Measurements from ENCODE around the gene ATP8A1.
A peak's percentile ranks its signal among the peaks of the same experiment; 100 is the strongest.

The ATP8A1 gene

DNA sequence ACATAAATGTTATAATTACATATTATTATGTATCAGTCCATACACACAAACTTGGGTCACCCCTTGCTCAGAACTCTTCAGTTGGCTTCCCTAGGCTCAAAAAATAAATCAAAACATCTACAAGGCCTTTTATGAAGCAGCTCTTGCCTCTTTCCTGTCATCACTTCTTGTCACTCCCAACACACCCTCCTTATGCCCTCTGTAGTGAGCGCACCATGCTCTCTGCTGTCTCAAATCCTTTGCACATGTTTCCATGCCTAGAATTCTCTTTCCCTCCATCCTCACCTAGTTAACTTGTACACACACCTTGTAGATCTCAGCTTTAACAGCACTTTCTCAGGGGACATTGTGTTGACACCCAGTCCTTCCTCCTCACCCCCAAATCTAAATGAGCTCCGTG, 53.0 kb downstream of the ATP8A1 start:
- Mint-ChIP-seq H3K36me3 (peaks cover 15 to 20% of the 10 kb centered on the region in 2 donors), H3K9me3 (no peaks in the 10 kb centered on the region), H3K27ac (no peak overlapping the region), H3K27me3 (no peaks in the 10 kb centered on the region), H3K4me1 (peaks cover 12 to 19% of the 10 kb centered on the region in 2 donors), H3K4me3 (no peak overlapping the region)
- DNase-seq (no peak), ATAC-seq (replicated peaks) (no peak)

DNA sequence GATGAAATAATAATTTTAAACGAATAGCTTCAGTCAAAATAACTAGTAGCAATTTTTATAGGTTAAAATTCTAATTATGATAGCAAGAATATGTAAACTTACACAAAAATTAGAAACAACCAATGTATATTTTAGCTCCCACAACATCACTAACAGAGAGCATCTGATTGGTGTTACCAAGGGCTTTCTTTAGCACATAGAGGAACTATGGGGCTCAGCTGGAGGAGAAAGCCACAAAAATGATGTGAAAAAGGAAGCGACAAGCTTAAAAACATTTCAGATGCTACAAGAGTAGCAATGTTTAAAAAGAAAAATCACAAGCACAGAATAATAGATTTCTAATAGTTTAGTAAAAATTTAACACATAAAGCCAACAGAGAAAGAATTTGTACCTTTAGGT, 56.3 kb downstream of the ATP8A1 start:
- peak; percentile 71 to 76 for ATAC-seq (replicated peaks)
- Mint-ChIP-seq H3K27me3 (no peaks in the 10 kb centered on the region), H3K4me3 (no peak overlapping the region), H3K27ac (no peak overlapping the region), H3K4me1 (peaks cover 9 to 16% of the 10 kb centered on the region in 2 donors), H3K9me3 (no peaks in the 10 kb centered on the region), H3K36me3 (peaks cover 11 to 14% of the 10 kb centered on the region in 2 donors)
- no peak for DNase-seq

DNA sequence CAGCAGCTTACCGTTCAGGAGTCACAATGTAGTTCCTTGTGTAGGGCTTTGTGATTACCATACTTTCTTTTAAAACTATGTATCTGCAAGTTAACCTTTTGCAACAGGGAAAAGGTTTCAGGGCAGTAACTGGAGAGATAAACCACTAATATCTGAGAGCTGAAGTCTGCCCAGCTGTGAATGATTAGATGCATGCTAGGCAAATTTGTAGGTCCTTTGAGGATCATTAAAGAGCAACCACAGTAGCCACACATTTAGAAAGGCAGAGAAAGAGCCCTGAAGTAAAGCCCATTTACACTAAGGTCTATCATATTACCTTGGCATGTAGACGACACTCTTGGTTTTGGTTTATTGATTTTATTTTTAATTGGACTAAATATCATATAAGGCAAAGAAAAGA, 60.0 kb downstream of the ATP8A1 start:
- peaks cover 0 to 4% of the 10 kb centered on the region in 2 donors for H3K36me3 Mint-ChIP-seq
- H3K27ac Mint-ChIP-seq: no peak overlapping the region
- no peak overlapping the region for H3K4me3 Mint-ChIP-seq
- H3K27me3 Mint-ChIP-seq: no peaks in the 10 kb centered on the region
- ATAC-seq (replicated peaks) (peak in 1 of 2 donors; percentile 43), DNase-seq (no peak)
- peaks cover 2 to 8% of the 10 kb centered on the region in 2 donors for H3K4me1 Mint-ChIP-seq
- H3K9me3 Mint-ChIP-seq: no peaks in the 10 kb centered on the region

DNA sequence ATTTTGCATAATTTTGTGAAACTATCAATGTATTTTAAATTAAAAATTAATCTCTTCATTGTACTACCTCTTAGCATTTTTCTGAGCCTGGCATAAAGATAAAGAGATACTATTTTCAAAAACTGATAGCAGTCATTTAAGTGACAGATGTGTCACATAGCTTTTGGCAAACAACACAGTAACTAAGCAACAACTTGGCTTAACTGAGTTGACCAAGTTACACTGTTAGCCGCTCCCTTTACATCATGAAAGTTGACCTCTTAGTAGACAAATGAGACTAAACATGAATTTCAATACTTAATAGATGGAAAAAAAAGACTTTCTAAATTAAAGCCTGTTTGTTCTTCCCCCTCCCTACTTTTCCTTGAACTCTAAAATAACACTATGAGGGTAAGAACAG, 62.0 kb downstream of the ATP8A1 start:
- H3K4me3 Mint-ChIP-seq: no peak overlapping the region
- H3K27ac Mint-ChIP-seq: no peak overlapping the region
- no peaks in the 10 kb centered on the region for H3K9me3 Mint-ChIP-seq
- H3K36me3 Mint-ChIP-seq: peaks cover 3 to 6% of the 10 kb centered on the region in 2 donors
- no peak for ATAC-seq (replicated peaks)
- DNase-seq: no peak
- no peaks in the 10 kb centered on the region for H3K27me3 Mint-ChIP-seq
- no peaks in the 10 kb centered on the region for H3K4me1 Mint-ChIP-seq

DNA sequence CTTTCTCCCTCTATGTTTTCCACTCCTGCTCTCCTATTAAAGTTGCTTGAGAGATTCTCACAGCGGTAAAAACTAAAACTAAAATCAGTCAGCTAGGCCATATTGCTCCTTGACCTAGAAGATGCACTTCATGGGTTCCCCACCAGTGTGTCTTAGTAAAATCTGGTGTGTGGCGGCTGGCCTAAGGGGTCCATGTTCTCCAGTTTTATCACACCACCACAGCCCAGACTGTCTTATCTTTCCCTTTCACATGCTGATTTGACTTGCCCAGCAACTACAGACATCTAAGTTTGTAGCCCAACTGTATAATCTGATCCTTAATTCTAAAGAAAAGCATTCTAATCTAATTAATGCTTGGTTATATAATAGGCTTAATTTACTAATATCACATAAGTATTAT, 68.0 kb downstream of the ATP8A1 start:
- no peaks in the 10 kb centered on the region for H3K4me1 Mint-ChIP-seq
- no peak overlapping the region for H3K4me3 Mint-ChIP-seq
- H3K27me3 Mint-ChIP-seq: no peaks in the 10 kb centered on the region
- DNase-seq (no peak), ATAC-seq (replicated peaks) (no peak)
- no peak overlapping the region for H3K27ac Mint-ChIP-seq
- H3K36me3 Mint-ChIP-seq: peaks cover 18 to 19% of the 10 kb centered on the region in 2 donors
- H3K9me3 Mint-ChIP-seq: no peaks in the 10 kb centered on the region

DNA sequence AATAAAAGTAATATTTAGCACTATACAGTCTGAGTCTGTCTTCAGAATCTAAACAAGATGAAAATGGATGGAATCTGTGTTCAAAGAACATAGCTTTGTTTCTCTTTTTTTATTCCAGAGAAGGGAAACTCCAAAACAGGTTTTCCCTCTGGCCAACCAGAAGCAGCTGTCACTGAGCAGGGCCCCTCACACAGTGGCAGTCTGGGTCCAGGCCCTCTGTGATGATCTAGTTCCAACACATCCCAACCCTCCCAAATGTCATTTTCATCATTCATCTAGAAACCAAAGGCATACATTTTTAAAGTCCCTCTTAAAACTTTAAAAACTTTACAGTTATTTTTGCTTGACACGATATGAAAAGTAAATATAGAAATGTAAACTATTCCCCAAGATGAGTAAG, 70.1 kb downstream of the ATP8A1 start:
- H3K27ac Mint-ChIP-seq: no peak overlapping the region
- no peaks in the 10 kb centered on the region for H3K27me3 Mint-ChIP-seq
- no peaks in the 10 kb centered on the region for H3K4me1 Mint-ChIP-seq
- no peak for DNase-seq
- peaks cover 21% of the 10 kb centered on the region in 2 donors for H3K36me3 Mint-ChIP-seq
- no peaks in the 10 kb centered on the region for H3K9me3 Mint-ChIP-seq
- no peak overlapping the region for H3K4me3 Mint-ChIP-seq
- no peak for ATAC-seq (replicated peaks)

DNA sequence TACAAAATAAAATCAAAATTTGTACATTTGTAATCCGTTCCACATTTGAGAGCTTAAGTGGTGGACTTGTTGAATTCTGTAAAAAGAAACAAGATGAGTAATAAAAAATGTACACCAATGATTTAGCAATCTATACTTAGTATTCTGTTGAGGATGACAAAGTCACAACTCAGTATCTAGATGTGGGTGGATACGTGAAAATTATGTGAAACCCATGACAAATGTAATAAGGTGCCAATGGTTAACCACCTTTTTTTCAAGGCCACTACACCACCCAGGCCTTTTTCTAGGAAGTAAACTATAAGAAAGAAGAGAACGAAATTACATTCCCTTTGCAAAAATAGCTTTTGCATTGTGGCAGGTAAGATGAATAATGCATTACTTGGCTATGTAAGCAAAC, 77.0 kb downstream of the ATP8A1 start:
- Mint-ChIP-seq H3K4me3 (no peak overlapping the region), H3K27ac (no peak overlapping the region), H3K36me3 (peaks cover 18 to 21% of the 10 kb centered on the region in 2 donors), H3K27me3 (no peaks in the 10 kb centered on the region), H3K4me1 (no peaks in the 10 kb centered on the region), H3K9me3 (no peaks in the 10 kb centered on the region)
- no peak for DNase-seq
- ATAC-seq (replicated peaks): no peak

DNA sequence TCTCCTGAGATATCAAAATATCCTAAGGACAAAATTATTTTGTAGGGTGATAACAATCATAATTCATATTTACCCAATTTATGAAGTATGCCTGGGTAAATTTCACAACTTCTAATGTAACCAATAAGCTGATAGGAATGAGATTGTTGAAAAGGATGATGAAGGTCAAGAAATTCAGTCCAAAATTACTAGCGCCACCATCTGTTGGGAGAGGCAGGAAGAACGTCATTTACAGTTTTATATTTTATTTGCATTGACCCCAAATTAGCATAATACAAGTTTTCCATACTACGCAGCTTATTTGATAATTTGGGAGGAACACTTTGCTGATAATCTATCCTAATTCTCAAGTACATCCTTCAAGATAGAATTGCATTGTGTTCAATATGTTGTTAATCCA, 78.7 kb downstream of the ATP8A1 start:
- H3K36me3 Mint-ChIP-seq: peaks cover 11 to 16% of the 10 kb centered on the region in 2 donors
- no peak for ATAC-seq (replicated peaks)
- H3K4me3 Mint-ChIP-seq: no peak overlapping the region
- H3K27me3 Mint-ChIP-seq: no peaks in the 10 kb centered on the region
- no peak for DNase-seq
- no peaks in the 10 kb centered on the region for H3K4me1 Mint-ChIP-seq
- no peaks in the 10 kb centered on the region for H3K9me3 Mint-ChIP-seq
- H3K27ac Mint-ChIP-seq: no peak overlapping the region

DNA sequence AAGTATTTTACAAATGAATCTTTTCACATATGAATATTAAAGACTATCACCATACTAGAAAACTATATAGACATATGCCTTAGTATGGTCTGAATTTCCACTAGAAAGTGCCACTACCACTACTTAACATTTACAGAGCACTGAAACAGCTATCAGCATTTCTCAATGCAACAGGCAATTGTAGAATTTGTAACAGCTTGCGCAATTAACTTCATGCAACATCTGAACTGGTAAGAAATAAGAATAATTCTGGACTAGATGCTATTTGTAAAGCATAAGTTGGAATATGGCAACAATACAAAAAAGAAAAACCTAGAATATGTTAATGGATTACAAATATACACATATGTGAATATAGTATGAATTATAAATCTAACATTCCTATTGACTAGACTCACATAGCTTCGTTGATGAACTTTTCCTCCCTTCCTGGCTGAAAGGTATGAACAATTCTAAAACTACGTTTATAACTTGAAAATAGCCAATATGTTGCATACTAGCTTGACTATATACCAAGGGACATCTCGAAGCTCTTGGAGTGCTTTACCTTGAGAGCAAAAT, 82.0 kb downstream of the ATP8A1 start:
- ATAC-seq (replicated peaks) (no peak), DNase-seq (no peak)
- no peaks in the 10 kb centered on the region for H3K27me3 Mint-ChIP-seq
- no peak overlapping the region for H3K27ac Mint-ChIP-seq
- no peaks in the 10 kb centered on the region for H3K4me1 Mint-ChIP-seq
- H3K36me3 Mint-ChIP-seq: peaks cover 8 to 11% of the 10 kb centered on the region in 2 donors
- no peak overlapping the region for H3K4me3 Mint-ChIP-seq
- H3K9me3 Mint-ChIP-seq: no peaks in the 10 kb centered on the region

DNA sequence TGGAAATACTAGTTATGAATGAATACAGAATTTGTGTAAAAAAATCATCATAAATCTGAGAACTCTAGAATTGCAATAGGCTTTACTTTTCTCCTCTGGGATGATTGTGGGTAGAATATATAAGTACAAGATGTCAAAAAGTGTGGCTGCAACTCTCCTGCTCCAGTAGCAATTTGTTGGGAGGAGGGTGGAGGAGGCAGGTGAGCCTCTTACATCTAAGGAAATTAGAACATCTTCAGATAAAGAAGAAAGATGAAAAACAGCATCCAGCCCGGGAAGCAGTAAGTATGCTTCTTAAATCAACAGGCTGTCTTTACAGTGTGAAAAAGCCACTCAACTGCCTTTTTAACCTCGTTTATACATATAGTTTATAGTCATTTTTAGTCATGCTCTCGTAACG, 83.7 kb downstream of the ATP8A1 start:
- no peak overlapping the region for H3K4me3 Mint-ChIP-seq
- no peaks in the 10 kb centered on the region for H3K4me1 Mint-ChIP-seq
- ATAC-seq (replicated peaks) (no peak), DNase-seq (no peak)
- no peaks in the 10 kb centered on the region for H3K9me3 Mint-ChIP-seq
- no peak overlapping the region for H3K27ac Mint-ChIP-seq
- H3K27me3 Mint-ChIP-seq: no peaks in the 10 kb centered on the region
- peaks cover 6 to 9% of the 10 kb centered on the region in 2 donors for H3K36me3 Mint-ChIP-seq

DNA sequence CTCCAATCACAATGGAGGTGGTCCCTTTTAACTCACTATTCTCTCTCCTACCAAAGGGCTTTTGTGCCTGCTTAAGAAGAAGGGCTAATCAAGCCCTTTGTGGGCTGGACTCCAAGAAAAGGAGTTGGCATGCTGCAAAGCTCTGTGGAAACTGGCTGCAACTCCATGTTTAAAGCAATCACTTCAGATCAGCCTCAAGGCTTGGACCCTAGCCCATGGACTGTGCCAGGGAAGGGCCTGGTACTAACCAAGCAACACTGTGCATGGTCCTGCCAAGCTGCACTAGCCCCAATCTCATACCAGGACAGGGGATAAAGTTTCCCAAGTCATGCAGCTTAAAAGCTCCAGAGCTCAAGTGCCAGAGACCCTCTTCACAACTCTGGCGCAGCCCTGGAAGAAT, 86.7 kb downstream of the ATP8A1 start:
- H3K27me3 Mint-ChIP-seq: no peaks in the 10 kb centered on the region
- H3K4me3 Mint-ChIP-seq: no peak overlapping the region
- ATAC-seq (replicated peaks) (no peak), DNase-seq (no peak)
- no peaks in the 10 kb centered on the region for H3K9me3 Mint-ChIP-seq
- H3K27ac Mint-ChIP-seq: no peak overlapping the region
- H3K4me1 Mint-ChIP-seq: no peaks in the 10 kb centered on the region
- peaks cover 0 to 3% of the 10 kb centered on the region in 2 donors for H3K36me3 Mint-ChIP-seq

DNA sequence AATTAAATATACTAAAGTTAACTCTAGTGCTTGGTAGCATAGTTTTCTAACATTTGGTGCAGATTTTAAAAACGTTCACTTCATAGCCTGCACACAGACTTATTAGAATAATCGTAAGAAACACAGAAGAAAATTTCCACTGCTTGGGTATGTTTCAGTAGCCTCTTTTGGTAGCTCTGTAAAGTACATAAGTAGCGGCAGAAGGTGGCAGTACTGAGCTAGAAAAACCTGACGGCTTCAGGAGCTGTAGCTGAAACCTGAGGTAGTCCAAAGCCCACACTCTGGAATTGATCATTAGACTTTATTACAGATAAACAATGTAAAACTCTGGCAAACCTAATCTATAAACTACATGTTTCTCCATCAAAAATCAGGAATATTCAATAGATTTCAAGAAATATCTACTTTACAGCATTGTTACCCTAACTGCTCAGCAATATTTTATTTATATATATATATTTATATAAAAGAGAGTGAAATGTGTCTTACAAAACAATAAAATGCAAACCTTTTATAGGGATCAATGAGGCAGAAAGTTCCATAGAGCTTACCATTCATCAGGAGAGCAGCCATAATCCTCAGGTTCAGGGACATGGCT, 88.2 kb downstream of the ATP8A1 start:
- Mint-ChIP-seq H3K27me3 (no peaks in the 10 kb centered on the region), H3K4me1 (no peaks in the 10 kb centered on the region), H3K36me3 (peaks cover 0 to 8% of the 10 kb centered on the region in 2 donors), H3K27ac (no peak overlapping the region), H3K4me3 (no peak overlapping the region), H3K9me3 (no peaks in the 10 kb centered on the region)
- DNase-seq (peak; percentile 53), ATAC-seq (replicated peaks) (peak; percentile 94 to 97)

DNA sequence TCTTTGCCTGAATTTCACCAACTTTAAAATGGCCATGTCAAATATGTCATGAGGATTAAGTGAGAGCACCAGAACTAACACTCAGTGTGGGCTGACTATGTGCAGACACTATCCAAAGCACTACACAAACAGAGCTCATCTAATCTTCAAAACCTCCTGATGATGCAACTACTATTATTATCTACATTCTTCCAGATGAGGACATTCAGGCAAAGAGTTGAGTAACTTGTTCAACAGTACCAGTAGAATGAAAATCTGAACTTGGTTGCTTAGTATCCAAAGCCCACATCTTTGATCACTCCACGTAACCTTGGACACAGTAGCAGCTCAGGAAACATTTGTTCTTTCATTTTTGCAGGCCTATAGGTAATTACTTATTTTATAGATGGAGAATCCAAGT, 90.1 kb downstream of the ATP8A1 start:
- no peak for DNase-seq
- Mint-ChIP-seq H3K27me3 (no peaks in the 10 kb centered on the region), H3K9me3 (no peaks in the 10 kb centered on the region), H3K27ac (no peak overlapping the region), H3K4me1 (no peaks in the 10 kb centered on the region), H3K36me3 (peaks cover 14 to 20% of the 10 kb centered on the region in 2 donors), H3K4me3 (no peak overlapping the region)
- ATAC-seq (replicated peaks): no peak

DNA sequence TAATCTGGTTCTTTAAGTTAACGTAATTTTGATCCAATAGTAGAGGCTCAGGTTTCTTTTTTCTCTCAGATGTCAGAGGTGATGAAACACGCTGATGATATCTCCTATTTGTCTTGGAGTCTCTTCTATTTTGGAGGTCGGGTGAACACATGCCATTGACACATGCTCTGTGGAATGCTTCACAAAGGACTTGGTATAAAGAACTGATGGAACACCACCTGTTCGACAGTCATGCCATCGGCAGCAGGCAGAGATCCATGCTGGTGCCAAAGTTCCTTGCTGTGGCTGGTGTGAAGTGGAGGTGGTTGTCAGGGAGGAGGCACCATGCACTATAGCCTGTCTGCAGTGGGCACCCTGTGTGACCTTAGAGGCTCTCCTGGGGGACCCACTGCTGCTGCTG, 94.9 kb downstream of the ATP8A1 start:
- H3K36me3 Mint-ChIP-seq: peaks cover 15 to 23% of the 10 kb centered on the region in 2 donors
- no peak overlapping the region for H3K27ac Mint-ChIP-seq
- H3K4me1 Mint-ChIP-seq: no peaks in the 10 kb centered on the region
- no peak overlapping the region for H3K4me3 Mint-ChIP-seq
- DNase-seq: no peak
- no peak for ATAC-seq (replicated peaks)
- H3K27me3 Mint-ChIP-seq: no peaks in the 10 kb centered on the region
- H3K9me3 Mint-ChIP-seq: no peaks in the 10 kb centered on the region

DNA sequence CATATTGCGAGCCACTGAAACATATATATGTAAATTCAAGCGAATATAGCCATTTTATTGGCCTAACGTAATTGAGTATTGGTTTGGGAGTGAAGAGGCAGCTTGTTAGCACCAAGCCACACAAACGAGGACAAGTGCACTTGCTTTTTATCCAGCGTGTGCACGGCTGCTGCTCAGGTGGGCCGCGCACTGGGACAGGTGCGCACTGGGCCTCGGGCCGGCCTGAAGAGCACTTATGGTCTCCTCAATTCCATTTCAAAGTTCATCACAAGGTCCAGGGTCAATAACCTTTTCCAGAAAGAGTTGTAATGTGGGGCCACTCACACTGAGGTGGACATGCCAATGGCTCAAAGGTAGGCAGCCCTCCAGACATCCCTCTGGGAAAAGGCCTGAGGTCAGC, 95.9 kb downstream of the ATP8A1 start:
- ATAC-seq (replicated peaks): no peak
- no peak for DNase-seq
- H3K4me3 Mint-ChIP-seq: no peak overlapping the region
- H3K27ac Mint-ChIP-seq: no peak overlapping the region
- H3K9me3 Mint-ChIP-seq: no peaks in the 10 kb centered on the region
- H3K27me3 Mint-ChIP-seq: no peaks in the 10 kb centered on the region
- H3K4me1 Mint-ChIP-seq: no peaks in the 10 kb centered on the region
- peaks cover 15 to 26% of the 10 kb centered on the region in 2 donors for H3K36me3 Mint-ChIP-seq
